Stimulated activated CD8-positive, alpha-beta memory T cell treated with anti-CD3 and anti-CD28 coated beads, Interleukin-12 subunit alpha, Interleukin-12 subunit beta, amount 100 ng/mL, for 4 hours (primary cell): ENCODE measurements around the gene CALHM2.

Experiments
- DNase-seq: peaks from one replicate; pipeline ENCODE4 v3.0.0-alpha.2; 2020; ENCODE audit warnings: low read depth

The CALHM2 gene

DNA sequence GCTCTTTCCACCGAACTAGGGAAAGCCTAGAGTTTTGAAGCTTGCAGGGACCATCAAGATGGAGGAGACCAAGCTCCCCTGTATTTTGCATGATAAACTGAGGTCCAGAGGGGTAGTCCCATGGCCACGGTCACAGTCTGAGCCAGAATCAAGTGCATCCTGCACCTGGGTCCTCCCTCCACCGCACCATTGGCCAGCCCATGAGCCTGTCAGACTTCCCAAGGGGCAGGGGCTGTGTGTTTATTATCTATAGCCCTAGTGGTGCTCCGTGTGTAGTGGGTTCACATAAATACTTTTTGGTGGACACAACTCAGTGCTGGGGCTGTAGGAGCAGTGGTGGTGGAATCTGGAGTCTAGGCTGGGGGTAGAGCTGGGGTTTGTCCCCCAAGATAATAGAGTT lies 23.3 kb upstream of the CALHM2 start:
- DNase-seq = no peak

DNA sequence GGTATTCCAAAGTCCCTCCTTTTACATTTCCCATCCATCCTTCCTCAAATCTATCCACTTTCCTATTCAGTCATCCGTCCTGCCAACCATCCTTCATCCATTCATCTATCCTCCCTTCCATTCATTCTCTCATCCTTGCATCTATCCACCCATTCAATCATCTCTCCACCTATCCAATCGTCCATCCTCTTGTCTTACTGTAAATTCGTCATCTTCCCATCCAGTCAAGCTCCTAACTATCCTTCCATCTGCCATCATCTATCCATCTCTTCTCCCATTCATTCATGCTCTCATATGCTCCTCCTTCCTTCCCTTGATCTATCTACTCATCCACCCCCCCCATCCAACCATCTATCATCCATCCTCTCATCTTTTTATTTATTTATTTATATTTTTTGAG lies 21.9 kb upstream of the CALHM2 start:
- no peak for DNase-seq

DNA sequence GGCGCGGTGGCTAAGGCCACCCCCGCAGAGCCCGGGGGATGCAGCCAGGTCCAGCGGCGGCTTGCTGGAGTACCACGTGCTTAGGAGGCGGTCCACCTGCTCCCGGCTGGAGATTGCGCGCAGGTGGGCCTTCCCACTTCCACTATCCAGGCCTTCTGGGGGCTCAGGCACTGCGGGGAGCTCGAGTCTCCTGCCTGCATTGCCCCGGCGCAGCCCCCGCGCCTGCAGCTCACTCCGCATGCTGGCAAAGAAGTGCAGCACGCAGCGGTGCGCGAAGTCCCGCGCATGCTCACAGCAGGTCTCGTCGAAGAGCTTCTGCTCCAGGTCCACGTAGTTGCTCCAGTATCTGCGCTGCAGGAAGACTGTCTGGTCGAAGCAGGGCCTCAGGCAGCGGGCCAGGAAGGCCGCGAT lies 21.1 kb upstream of the CALHM2 start:
- no peak for DNase-seq

DNA sequence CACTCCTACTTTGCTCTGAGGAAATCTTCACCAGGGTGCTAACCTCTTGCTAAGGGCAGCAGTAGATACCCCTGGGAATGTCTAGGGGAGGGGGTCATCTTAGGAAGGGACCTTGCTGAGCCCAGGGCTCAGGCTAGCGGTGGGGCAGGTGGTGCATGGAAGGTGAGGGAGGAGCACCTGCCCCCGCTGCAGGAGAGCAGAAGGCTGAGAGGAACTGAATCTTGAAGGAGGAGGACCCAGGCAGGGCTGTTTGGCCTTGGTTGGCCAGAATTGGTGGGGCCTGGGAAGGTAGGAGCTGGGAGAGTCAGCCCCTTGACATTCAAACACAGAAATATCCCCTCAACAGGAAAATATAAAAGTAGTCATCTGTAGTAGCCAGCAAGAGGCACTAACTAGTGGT lies 19.8 kb upstream of the CALHM2 start:
- no peak for DNase-seq

DNA sequence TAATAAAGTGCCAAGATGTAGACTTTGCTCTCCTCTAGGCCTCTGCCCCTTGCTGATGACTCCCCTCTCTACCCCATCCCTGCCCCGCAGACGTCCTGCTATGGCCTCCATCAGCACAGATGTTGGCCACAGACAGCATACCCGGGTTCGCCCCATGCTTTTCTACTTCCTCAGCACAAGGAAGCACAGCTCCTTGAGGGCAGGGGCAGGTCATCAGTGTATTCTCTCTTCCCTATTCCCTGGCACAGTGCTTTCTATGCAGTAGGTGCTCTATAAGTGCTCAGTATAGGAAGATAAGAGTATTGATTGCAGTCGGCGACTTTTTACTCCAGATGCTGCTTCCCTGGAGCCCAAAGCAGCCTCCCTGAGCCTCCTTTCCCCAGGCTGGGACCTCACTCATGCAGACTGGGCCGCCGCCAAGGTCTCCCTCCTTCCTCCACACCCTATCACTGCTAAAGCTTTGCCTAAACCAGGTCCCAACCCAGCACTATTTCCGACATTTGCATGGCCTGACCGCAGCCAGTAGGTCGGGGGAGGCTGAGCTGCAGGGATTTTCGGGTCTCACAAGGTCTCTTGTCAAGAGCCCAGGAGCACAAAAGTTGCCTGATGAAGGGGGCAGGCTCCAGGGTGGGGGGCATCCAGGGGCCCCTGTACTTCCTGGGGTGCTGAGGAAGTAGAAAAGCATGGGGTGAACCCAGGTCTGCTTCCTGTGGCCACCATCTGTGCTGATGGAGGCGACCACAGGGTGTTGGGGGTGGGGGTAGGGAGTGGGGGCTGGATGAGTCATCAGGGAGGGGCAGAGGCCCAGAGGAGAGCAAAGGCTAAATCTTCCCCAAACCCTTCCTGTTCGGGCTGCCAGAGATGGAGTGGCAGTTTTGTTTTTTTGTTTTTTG lies 18.8 kb upstream of the CALHM2 start:
- DNase-seq = peak; percentile 53

DNA sequence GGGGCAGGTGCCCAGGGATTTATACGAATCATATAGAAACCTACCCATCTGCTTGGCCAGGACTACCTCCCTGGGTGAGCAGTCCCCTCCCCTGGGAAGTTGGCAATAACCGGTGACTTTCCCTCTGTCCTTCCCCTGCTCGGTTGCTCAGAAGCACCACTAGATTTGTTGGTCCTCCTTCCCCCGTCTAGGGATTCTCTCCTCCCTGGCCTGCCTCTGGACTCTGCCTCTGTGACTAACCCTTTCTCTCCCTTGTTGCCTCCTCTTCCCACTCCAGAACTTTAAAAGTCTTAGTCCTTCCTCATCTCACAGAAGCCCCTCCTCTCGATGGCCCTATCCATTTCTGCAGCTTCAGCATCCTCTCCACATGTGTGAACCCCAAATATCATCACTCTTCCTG lies 17.0 kb upstream of the CALHM2 start:
- no peak for DNase-seq

DNA sequence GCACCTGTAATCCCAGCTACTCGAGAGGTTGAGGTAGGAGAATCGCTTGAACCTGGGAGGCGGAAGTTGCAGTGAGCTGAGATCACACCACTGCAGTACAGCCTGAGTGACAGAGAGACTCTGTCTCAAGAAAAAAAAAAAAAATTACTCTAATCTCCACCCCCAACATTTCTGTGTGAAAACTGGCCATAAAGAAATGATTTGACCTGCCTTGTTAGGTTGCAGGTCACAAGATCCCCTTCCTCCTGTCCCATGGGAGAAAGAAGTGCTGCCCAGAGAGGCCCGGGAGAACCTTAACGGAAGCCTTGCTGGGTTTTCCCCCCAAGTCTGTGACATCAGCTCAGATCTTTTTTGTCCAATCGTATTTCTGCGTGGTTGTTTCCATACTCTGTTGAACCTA lies 15.2 kb upstream of the CALHM2 start:
- DNase-seq = no peak

DNA sequence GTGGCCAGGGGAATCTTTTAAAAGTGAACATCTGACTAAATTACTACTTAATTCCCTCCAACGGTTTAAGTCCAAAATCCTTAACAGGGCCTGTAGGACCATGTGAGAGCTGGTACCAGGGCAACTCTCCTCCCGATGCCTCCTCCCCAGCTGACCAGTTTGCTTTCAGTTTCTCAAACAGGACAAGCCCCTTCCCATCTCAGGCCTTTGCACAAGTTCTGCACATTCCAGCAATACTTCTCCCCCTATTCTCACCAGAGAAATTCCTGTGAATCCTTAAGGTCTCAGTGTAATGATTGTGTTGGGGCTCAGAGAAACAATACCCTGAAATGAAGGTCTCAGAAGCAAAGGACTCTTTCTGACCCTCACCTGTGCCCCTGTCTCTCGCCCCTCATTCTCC lies 14.6 kb upstream of the CALHM2 start:
- DNase-seq = no peak

DNA sequence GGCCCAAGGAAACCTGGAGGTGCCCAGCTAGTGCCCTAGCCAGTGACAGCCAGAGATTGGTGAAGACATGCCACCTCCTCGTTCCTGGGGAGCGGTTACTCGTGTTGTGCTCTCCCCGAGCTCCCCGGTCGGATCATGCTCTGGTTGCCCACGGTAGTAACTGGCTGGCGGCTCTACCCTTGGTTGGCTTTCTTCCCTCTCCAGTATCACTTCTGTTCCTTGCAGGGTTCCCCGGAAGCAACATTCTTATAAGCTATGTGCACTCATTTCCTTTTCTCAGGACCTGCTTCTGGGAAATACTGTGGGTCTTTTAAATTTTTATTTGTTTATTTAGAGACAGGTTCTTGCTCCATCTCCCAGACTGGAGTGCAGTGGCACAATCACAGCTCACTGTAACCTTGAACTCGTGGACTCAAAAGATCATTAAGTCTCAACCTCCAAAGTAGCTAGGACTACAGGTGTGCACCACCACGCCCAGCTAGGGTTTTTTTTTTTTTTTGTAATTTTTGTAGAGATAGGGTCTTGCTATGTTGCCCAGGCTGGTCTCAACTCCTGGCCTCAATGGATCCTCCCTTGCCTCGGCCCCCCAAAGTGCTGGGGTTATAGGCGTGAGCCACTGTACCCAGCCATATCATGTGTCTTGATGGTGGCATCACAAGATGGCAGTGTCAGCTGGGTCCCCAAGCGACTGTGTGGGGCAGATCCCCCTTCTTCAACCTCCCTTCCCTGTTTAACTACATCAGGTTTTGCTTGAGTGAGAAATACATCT lies 13.4 kb upstream of the CALHM2 start:
- no peak for DNase-seq

DNA sequence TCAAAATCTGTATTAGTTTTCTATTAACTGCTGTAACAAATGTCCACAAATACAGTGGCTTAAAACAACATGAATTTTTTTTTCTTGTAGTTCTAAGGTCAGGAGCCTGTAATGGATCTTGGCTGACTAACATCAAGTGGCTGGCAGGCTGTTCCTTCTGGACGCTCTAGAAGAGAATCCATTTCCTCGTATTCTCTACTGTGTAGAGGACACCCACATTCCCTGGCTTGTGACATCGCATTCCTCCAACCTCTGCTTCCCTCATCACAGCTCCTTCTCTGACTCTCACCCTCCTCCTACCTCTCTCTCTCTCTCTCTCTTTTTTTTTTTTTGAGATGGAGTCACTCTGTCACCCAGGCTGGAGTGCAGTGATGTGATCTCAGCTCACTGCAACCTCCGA lies 11.3 kb upstream of the CALHM2 start:
- no peak for DNase-seq

DNA sequence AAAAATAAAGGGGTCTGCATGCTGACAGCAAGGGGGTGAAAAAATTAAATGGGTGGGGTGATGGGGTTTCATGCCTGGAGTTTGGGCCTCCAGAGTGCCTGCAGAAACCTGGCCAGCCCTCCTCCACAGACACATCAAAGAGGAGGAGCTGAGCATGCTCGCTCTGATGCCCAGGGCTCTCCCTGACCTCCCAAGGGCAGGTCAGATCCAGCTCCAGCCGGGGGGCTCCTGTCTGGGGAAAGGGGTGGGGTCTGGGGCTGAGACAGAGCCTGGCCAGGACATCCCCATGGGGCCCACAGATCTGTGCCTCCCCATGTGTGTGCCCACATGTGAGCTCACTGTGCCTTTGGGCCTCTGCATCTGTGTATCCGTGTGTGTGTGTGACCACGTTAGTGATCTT lies 7.4 kb upstream of the CALHM2 start:
- DNase-seq = no peak

DNA sequence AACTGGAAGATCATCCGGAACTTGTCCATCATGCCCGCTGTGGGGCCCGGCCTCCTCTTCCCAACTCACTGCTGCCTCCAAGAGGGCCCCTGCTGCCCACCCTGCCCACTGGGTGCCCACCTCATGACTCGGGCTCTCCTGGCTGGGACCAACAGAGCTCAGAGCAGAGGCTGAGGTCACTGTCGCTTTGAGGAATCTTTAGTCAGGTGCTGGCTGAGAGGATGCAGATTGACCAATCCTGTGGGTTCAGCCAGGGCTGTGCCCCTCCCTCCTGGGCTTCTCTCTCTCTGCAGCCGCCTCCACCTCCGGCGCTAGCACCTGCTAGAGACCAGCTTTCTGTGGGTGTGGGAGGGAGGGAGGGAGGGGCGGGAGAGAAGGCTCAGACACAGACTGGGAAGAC lies 6.5 kb upstream of the CALHM2 start, which contains the start of gene CALHM1:
Gene CALHM1, minus strand, starts transcription at position 181 of the 400 bp plus-strand sequence. Its CDS starts 149 bp downstream, at position 32.
- DNase-seq = no peak

DNA sequence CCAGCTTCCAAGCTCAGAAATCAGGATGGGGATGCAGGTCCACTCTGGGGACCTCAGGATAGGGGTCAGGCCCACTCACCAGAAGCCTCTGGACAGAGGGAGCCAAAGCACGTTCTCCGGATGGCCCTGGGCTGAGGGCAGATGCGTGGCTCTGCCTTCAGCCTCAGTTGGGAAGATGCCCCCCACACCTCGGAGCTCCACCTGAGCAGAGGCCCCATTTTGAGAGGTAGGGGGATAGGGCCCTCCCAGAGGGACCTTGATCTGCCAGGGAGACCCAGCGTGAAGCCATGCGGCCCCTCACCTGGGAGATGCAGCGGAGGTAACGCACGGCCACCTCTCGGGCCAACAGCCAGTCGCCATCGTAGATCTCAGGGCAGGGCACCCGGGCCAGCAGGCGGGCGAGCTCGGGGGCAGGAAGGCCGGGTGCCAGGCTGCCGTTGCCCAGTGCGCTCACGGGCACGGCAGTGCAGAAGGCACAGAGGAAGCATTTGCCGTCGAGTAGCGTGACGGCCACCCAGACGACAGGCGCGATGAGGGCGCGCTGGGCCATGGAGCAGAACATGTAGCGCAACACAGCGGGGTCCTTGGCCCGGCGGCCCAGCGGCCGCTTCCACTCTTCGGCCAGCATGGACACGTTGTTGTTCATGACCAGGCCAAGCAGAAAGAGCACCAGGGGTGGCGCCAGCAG lies 5.9 kb upstream of the CALHM2 start:
- no peak for DNase-seq

DNA sequence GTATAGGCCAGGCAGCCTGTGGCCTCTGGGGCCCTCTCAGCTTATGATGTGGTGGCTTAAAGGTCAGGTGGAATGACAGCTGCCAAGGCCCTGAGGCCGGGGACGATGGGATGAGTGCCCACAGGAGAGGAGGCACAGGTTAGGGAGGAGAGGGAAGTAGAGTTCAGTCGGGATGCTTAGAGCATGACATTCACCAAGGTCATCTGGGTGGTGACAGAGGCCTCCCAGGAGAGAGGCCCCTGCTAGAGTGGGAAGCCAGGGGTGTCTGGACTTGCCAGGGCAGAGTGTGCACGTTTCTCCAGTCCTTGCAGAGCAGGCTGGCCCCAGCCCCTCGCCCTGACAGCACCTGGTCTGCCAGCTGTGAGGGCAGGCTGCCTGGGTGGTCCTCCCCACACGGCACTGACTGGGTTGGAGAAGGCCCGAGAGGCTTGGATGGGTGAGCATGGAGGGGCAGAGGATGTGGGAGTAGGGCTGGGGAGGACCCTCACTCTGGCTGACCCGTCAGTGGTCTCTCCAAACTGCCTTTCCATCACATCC lies 5.1 kb upstream of the CALHM2 start:
- DNase-seq = no peak

DNA sequence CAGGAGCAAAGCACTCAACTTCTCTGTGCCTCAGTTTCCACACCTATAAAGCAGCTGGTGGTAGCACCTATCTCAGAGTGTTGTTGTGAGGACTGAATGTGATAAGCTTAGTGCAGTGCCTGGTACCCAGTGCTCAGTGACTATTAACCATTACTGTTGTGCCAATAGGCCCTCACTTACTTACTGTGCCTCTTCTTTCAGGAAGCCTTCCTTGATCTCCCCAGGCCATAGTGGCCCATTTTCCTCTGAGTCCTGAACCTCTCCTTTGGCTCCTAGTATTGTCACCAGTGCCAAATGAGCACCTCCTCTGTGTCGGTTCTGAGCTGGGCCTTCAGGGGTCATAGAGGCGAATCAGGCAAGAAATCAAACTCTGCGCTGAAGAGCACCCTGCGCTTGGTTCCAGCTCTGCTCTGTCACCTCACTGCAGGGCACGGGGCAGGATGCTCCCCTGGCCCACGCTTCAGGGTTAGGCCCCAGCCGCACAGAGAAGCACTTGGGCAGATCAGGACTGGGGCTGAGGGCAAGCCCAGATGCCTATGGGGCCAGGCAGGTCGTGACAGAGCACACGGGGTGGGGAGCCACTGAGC lies 4.0 kb upstream of the CALHM2 start:
- DNase-seq = no peak

DNA sequence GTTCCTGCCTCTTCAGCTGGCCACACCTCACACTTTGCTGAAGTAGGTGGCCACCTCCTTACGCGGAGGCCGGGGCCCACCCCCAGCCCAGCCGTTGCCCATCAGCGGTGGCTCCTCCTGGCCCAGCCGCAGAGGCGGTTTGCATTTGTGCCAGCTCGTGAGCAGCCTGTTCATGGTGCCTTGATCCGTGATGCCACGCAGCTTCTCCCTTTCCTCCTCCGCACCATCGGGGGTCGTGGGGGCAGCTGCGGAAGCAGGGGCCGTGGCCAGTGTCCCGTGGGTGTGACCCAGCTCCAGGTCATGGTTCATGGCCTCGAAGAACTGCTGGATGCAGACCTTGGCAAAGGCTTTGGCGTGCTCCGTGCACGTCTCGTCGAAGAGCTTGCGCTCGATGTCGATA lies 3.1 kb upstream of the CALHM2 start:
- no peak for DNase-seq

DNA sequence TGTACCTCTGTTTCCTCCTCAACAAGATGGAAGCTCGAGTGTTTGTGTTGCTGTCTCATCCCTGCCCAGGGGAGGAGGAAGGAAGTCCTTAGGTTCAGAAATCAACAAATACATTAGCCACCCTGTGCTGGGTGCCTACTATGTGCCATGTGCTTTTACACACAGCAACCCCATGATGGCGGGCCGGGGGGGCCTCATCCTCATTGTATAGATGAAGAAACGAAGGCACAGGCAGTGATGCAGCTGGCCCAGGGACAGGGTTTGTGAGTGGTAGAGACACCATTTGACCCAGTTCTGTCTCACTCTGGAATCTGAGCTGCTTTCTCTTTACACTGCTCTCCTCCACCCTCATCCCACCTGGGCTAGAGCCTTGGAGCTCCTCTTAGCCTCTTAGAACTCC lies 1.9 kb upstream of the CALHM2 start:
- no peak for DNase-seq

DNA sequence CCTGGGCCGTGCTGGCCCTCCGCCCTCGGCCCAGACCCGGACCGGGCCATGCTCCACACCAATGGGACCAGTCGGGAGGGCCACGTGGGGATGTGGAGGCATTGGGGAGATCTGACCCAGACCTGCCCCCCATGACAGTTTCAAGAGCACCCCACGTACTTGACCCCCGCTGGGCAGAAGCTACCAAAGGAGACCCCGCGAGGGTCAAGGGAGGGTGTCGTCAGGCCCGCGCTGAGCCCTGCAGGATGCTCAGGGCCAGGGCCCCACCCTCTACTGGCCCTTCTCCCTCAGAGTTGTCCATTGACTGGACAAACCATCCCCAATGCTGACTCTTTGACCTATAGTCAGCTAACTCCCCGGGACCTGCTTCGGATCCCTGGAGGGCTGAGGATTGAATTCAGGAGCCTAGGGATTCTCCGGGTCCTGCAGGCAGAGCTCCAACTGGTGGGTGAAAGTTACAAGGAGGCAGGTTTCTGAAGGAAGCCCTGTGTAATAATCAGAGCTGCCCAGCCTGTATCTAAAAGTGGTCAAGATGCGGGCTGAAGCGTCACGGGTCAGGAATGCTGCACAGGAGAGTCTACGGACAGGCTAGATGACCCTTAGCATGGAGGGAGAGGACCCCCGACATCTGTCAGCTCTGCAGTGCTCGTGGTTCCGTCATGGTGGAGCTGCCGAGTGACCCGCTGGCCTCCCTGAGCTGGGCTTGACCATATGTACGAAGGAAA lies 498 bp upstream of the CALHM2 start:
- DNase-seq = no peak

DNA sequence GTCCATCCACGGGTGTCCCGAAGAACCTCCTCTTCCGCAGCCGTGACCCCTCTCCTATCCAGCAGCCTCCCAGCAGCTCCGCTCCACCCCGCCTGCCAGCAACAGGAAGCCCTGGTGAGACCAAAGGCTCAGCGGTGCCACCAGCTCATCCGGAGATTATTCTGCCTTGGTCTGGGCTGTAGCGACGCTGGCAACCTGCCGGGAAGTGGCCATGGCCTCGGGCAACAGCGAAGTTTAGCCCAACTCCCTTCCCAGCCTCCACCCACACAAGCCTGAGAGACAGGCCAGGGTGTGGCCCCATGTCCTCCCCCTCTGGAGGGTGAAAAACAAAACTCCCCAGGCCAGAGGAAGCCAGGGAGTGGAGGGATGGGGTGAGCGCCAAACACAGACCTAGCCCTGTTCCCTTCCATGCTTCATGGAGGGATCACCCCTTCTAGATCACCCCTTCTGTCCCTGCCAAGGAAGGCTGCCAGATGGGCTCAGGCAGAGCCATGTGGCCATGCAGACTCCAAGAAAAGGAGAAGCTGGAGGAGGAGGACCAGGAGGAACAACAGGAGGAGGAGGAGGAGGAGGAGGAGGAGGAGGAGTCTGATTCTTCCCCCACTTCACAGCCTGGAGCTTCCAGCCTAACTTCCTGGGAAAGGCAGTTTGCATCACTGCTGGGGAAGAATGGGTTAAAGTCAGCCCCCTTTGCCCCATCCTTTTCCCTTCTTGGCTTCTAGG lies 918 bp downstream of the CALHM2 start:
- no peak for DNase-seq

DNA sequence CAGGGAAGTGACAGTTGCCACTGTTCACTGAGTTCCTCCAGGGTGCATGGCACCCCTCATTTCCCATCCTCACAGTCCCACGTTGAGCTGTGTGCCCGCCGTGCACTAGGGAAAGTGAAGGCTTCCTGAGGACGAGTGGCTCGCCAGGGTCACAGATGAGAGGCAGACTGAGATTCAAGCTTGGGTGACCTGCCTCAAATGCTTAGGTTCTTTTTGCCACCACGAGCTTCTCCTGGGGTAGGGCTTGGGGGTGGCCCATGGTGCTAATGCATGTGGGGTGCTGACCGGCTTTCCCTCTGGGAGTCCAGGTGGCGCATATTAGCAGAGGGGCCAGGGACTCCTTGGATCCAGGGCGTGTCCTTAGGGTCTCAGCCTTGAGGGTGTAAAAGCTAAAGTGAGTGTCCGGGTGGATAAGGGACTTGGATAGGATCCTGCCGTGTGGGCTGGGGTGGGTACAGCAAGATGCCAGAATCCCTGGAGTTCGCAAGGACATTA lies 1.9 kb downstream of the CALHM2 start:
- no peak for DNase-seq
